Stimulated activated CD8-positive, alpha-beta memory T cell treated with anti-CD3 and anti-CD28 coated beads, Interleukin-7, amount 100 ng/mL, for 1 hour (primary cell): Measurements from ENCODE around the gene RABEPK.
"Not testable (repeated sequence)": the region's sequence is repeated elsewhere in the genome, so short reads cannot be mapped to it uniquely, and the experiment has no call there.

Experiments
- DNase-seq, 2 donors: peaks; one replicate each; pipeline ENCODE4 v3.0.0-alpha.2; 2020; ENCODE audit warnings: low read depth in 2 of 2

Gene RABEPK, protein sequence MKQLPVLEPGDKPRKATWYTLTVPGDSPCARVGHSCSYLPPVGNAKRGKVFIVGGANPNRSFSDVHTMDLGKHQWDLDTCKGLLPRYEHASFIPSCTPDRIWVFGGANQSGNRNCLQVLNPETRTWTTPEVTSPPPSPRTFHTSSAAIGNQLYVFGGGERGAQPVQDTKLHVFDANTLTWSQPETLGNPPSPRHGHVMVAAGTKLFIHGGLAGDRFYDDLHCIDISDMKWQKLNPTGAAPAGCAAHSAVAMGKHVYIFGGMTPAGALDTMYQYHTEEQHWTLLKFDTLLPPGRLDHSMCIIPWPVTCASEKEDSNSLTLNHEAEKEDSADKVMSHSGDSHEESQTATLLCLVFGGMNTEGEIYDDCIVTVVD

DNA sequence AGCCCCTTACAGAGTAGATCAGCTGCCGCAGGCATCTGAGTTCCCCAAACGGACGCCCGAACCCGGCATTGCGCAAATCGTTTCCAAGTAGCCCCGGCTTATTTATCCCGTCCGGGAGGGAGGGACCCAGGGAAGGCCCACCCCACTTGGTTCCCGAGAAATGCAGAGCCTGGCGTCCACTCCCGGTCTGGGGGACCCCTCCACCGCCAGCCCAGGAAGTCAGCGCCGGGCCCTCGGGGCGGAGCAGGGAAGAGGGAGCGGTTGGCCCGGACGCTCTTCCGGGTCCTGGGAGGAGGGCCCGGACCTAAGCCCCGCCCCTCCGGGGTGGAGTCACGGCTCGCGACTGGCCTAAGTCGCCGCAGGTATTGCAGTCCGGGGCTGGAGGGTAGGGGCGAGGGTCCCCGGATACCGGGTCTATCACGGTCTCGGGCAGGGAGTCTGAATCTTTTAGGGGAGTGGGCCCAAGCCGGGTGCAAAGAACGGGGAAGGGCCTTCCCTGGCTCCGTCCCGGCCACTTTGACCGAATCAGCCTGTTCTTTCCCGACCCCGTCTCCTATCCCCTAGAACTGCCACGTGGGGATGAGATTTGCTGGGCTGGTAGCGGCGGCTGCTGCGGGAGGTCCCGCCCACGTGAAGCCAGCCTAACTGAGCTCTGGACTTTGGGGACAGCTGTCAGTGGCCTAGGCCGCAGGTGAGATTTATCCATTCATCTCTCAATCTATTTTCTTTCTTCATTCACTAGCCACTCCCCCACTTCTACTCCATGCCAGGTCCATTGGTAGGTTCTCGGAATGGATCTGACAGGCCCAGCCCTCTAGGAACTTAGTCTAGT lies at the start of gene RABEPK:
RABEPK (plus strand) TSS at position 327 of the 832 bp plus-strand sequence. CDS start 2,472 bp downstream, outside the sequence.
- DNase-seq, result peak; percentile 69 to 79

GRCh38 chr9:125151730-125152129 lies 48.6 kb upstream of the RABEPK start:
- DNase-seq, result no peak

GRCh38 chr9:125153712-125154367 lies 46.5 kb upstream of the RABEPK start:
- no peak for DNase-seq

GRCh38 chr9:125156551-125156950 lies 43.8 kb upstream of the RABEPK start:
- no peak for DNase-seq

GRCh38 chr9:125160750-125161149 lies 39.6 kb upstream of the RABEPK start:
- DNase-seq, result no peak

DNA sequence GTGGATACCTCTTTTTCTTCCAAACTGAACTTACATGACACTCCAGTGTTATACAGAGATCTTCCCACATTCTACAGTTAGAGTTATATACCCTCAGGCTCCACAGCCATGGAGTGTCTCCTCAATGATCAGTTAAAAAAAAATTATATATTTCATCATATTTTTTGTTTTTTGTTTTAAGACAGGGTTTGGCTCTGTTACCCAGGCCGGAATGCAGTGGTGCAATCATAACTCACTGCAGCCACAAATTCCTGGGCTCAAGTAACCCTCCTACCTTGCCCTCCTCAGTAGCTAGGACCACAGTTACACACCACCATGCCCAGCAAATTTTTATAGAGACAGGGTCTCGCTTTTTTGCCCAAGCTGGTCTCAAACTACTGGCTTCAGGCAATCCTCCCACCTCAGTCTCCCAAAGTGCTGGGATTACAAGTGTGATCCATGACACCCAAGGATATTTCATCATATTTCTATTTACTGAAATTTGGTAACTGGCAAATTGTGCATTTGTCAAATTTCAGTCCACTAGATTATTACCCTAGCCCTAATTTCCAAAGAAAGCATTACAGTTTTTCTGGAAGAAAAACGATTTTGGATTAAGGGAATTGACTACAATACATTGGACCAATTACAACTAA lies 38.9 kb upstream of the RABEPK start:
- no peak for DNase-seq

DNA sequence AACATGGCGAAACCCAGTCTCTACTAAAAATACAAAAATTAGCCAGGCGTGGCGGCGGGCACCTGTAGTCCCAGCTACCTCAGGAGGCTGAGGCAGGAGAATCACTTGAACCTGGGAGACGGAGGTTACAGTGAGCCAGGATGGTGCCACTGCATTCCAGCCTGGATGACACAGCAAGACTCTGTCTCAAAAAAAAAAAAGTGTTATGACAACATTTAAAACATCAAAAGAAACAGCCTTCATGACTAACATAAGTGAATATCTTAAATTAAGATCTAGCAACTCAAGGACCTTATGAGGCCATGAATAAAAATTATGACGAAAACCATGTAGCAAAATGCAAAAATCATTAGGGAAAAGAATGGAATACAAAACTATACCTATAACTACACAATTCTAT lies 37.5 kb upstream of the RABEPK start:
- not testable (repeated sequence) for DNase-seq

DNA sequence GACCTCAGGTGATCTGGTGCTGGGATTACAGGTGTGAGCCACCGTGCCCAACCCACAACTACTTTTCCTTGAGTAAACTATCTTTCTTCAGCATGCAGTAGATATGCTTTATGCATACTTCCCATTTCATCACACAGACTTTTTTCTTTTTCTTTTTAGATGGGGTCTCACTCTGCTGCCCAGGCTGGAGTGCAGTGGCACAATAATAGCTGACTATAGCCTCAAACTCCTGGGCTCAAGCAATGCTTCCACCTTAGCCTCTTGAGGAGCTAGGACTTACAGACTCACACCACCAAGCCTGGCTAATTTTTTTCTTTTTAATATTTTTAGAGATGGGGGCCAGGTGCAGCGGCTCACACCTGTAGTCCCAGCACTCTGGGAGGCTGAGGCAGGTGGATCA lies 33.6 kb upstream of the RABEPK start:
- no peak for DNase-seq

- no peak for DNase-seq
These were observed 30.4 kb upstream of the RABEPK start for GRCh38 chr9:125169895-125170294.

- no peak for DNase-seq
These were observed 28.1 kb upstream of the RABEPK start for GRCh38 chr9:125172031-125172755.

GRCh38 chr9:125176636-125177035 lies 23.7 kb upstream of the RABEPK start:
- no peak for DNase-seq

GRCh38 chr9:125177888-125178287 lies 22.5 kb upstream of the RABEPK start:
- DNase-seq, result no peak

- DNase-seq, result not testable (repeated sequence)
These were observed 20.6 kb upstream of the RABEPK start for GRCh38 chr9:125179776-125180175.

DNA sequence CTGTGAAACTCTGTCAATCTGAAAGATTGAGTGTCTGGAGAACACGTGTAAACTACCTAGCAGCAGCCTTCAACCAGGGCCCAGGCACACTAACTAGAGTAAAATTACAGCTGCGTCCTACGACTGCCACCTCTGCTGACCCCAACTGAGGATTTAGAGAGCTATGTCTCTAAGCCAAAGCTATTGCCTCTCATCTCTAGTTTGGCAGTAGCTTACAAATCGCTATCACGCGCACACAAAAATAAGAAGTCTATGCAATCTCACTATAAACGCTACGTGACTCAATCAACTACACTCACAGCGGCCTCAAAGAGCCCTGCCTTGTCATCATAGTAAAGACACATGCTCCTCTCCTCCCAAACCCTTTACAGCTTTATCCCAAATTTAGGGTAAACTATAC lies 19.5 kb upstream of the RABEPK start:
- no peak for DNase-seq

- not testable (repeated sequence) for DNase-seq
These were observed 18.6 kb upstream of the RABEPK start for GRCh38 chr9:125181756-125182155.

GRCh38 chr9:125183054-125183453 lies 17.3 kb upstream of the RABEPK start:
- DNase-seq, result no peak

- DNase-seq, result no peak
These were observed 16.8 kb upstream of the RABEPK start for GRCh38 chr9:125183561-125183960.

DNA sequence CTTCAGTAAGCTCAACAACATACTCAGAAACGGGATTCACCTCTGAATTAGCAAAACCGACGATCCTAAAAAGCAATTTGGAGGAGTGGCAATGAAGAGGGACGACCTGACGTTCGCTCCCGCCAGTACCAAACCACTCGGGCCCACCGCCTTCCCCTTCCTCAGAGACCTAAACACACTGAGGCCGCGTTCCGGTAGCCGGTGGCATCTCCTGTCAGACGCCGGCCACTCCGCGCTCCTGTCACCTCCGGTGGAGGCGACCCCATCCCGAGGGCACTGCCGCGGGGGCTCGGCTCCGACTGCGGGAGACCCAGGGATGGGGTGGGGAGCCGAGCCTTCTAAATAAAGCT lies 11.4 kb upstream of the RABEPK start:
- DNase-seq, result peak in 1 of 2 donors; percentile 4

DNA sequence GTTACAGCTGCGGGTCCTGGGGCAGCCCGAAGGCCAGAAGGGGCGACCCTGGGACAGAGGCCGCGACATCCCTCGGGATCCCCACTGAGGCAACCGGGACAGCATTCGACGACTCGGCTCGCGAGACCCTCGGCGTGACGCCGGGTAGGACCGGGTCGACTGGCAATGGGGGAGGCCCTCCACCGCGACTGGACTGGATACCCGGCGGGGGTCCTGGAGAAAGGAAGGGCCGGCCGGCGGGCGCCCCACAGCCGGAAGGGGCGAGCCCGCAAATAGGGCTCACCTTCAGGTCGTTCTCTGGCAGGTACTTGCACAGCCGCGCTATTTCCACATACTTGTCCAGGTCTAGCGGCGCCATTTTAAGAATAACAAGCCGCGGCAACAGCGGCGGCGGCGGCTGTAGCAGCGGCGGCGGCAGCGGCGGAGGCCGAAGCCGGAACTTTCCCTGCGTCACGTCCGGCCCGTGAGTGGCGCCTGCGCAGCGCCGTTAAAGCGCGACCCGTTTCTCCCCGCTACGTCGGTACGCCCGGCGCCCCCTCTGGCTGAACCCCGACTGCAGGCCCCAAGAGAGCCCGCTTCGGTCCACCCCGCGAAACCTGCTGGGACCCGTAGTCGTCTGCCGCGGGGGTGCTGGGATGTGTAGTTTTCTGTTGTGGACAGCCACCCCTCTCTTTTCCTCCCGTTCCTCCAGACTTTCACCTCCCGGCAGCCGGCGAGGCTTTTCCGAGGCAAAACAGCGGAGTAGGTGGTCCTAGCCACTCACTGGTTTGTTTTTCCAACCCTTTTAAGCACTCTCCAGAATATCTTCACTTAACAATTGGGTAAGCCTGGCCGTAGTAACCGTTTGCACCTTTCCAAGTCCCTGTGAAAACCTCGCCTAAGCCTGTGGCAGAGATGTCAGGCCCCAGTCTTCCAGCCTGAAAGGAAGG lies 10.7 kb upstream of the RABEPK start, which contains the start of gene PPP6C:
PPP6C (minus strand) TSS at position 443 of the 929 bp plus-strand sequence; CDS start at position 358, 85 bp downstream.
- DNase-seq, result peak; percentile 95

DNA sequence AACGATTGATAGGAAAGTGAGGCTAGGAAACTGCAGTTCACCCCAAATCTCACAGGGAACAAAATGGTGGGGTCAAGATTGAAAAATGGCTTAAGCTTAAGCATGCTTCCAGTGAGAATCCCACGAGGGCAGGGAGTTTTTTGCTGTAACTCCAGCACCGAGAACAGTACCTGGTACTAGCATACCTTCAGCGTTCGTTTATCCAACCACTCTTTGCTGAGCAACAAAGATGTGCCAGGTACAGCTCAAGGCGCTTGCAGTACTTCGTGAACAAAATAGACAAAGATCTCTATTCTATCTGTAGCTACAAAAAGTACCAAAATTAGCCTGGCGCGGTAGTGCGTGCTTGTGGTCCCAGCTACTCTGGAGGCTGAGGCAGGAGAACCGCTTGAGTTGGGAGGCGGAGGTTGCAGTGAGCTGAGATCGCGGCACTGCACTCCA lies 10.0 kb upstream of the RABEPK start:
- DNase-seq, result no peak
